Brain pericyte (primary cell): ENCODE results near the gene IFT80.
"Not testable (repeated sequence)": the region's sequence is repeated elsewhere in the genome, so short reads cannot be mapped to it uniquely, and the experiment has no call there.

ENCODE experiments used
- DNase-seq: peaks from one replicate; pipeline ENCODE4 v3.0.0-alpha.2; 2012; ENCODE audit warnings: low read depth, low spot score

IFT80 gene

DNA sequence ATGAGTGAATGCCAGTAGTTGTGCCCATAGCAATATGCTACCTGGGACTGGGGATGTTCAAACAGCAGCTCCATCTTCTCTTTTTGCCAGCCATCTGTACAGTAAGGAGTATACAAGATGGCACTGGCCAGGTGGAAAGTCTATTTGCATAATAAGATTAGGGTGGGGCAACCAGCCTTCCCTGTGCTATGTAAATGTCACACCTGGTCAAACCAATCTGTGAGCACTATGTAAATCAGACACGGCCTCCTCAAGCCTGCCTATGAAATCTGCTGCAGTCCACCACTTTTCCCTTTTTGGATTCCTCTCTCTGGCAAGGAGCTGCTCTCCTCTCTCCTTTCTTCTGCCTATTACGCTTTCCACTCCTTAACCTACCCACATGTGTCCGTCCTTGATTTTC, 120.8 kb downstream of the IFT80 start:
- no peak for DNase-seq

DNA sequence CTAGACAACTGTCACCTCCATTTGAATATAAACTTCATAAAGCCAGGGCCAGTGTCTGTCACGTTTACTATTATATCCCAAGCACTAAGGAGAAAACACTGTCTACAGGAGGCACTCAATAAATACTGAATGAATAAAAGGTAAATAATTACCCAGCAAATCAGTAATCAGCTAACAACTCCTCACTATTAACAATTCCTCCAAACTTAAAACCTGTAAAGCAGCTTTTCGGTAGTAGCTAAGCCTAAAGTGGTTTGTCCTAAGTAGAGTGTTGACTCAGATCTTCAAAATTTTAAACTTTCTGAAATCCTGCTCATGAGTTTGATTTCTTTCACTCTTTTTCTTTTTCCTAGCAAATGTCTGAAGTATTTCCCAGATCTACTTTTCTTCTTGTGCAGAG, 133.9 kb downstream of the IFT80 start:
- DNase-seq, result no peak

DNA sequence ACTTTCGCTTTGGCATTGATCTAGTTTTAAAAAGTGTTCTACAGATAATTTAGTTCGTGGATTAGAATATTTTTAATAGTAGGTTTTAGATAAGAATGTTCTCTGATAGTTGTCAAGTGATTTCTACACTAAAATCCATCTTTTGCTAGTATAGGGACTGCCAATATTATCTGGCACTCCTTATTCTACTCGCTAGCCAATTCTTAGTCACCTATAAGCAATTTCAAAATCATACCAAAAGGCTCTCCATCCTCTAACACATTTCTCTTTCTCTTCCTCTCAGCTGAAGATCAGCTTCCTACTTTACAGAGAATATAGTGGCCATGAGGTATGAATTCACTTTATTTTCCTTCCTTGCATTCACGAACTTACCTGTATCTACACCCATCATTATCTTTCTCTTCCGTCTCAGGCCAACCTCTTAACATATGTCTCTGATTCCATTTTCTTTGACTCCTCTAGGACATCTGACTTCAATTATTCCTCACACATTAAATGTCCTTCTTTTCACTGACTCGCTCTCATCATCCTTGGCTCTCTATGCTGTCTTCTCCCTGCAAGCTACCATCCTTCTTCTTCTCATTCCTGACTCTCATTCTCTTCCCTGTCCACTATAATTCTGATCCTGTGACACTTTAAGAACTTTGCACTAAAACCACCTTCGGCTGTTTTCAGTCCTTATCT, 138.3 kb downstream of the IFT80 start:
- DNase-seq, result no peak

DNA sequence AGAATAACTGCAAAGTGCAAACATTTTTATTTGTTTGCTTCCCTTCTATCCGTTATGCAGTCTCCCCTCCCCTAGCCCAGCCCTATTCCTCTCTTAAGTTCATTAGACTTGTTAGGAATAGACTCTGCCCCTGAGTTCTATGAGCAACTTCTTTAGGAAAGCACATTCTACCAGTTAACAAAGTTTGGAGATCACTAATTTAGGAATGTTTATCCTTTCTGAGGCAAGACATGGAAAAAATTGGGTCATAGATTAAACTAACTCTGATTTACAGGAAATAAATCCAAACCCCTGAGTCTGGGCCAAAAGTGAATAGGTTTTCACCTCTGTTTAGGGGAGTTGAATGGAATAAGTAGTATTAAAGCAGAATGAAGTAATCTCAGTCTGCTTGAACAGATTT, 139.4 kb downstream of the IFT80 start:
- no peak for DNase-seq

DNA sequence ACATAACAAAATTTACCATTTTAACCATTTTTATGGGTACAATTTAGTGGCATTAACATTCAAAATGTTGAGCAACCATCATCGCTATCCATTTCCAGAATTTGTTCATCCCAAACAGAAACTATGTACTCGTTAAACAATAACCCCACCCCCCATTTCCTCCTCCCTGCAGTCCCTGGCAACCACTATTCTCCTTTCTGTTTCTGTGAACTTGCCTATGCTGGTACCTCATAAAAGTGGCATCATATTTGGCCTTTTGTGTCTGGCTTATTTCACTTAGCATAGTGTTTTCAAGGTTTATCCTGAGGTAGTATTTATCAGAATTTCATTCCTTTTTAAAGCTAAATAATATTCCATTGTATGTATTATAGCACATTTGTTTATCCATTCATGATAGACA, 141.4 kb downstream of the IFT80 start:
- DNase-seq, result no peak

DNA sequence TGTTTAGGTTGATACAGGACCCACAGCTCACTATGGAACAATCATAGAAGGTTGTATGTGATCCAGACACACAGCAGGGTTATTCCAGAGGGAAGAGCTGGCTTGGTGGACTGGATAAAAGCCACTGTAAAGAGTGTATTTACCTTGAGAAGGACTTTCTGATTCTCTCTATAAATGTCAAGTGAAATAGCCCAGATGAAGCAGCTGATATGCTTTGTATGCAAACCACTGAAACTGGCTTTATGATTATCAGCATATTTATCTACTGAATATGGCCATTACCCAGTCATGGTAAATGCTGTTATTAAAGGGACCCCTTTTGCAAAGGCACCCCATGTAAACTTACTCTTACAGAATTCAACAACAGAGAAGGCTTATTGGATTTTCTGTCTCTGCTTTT, 145.7 kb downstream of the IFT80 start:
- DNase-seq, result no peak

DNA sequence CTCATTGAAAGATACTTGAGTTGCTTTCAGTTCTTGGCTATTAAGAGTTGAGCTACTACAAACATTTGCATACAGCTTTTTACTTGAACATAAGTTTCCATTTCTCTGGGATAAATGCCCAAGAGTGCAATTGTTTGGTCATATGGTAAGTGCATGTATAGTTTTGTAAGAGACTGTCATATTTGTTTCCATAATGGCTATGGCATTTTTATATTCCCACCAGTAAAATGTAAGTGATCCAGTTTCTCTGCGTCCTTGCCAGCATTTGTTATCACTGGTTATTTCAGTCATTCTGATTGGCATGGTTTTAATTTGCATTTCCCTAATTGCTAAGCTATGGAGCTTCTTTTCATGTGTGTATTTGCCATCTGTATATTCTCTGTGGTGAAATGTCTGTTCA, 151.3 kb downstream of the IFT80 start:
- DNase-seq, result no peak

DNA sequence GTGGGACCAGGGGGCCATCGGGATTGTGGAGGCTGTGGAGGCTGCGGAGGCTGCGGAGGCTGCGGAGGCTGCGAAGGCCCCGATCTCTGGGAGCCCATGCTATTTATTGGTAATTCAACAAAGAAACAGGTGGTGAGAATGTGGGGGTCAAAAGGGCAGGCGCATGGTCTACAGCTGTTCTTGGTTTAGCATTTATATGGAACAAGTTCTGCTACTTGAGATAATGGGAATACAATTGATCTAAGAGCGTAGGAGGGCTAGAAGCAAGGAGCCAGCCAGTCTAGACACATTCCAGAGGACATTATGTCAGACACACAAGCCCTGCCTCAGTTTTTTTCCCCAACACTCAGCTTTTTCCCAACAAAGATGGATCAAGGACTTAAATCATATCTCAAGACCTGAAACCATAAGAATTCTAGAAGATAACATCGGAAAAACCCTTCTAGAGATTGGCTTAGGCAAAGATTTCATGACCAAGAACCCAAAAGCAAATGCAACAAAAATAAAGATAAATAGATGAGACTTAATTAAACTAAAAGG, 153.7 kb downstream of the IFT80 start:
- no peak for DNase-seq

DNA sequence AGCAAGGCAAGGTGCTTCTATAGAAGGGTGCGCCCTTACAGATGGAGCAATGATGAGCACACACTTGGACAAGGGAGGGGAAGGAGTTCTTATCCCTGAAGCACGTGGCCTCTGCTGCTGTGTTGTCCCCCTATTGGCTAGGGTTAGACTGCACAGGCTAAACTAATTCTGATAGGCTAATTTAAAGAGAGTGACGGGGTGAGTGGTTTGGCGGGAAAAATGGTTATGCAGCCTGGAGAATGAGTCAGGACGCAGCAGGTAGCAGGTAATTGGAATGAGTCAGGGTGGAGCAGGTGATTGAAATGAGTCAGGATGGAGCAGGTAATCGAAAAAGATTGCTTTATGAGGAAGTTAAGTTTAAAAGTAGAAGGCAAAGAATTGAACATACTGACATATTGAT, 158.3 kb downstream of the IFT80 start:
- not testable (repeated sequence) for DNase-seq

DNA sequence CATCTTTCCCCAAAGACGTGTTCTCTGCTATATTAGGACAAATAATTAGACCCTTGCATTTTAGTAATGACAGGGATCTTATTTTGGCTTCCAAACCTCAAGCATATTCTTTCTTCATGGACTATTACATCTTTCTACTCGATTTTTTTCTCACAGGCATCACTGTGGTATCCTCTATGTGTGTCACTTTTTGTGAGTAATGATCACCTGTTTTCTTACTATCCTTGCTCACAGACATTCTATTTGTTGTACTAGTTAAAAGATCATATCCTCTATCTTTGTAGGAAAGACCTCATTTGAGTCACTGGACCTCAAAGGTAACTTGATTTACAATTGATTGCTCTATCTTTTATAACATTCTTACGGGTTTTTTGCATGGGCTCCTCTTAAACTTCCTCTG, 167.0 kb downstream of the IFT80 start:
- no peak for DNase-seq

DNA sequence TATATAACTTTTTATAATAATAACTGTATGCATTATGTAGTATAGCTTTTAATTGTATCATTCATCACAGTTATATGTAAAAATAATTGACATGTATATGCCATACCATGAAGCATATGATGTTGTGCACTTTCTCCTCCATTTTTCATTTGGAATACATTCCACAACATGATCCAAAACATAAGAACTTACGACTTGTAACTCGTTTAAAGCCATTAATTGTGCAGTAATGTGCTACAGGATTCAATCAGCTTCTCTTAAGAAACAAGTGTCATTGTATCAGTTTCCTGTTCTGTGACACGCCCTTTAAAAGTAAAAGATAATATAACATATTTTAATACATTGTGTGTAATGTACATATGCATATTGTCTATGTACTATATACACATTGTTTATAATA, 171.6 kb downstream of the IFT80 start:
- no peak for DNase-seq

DNA sequence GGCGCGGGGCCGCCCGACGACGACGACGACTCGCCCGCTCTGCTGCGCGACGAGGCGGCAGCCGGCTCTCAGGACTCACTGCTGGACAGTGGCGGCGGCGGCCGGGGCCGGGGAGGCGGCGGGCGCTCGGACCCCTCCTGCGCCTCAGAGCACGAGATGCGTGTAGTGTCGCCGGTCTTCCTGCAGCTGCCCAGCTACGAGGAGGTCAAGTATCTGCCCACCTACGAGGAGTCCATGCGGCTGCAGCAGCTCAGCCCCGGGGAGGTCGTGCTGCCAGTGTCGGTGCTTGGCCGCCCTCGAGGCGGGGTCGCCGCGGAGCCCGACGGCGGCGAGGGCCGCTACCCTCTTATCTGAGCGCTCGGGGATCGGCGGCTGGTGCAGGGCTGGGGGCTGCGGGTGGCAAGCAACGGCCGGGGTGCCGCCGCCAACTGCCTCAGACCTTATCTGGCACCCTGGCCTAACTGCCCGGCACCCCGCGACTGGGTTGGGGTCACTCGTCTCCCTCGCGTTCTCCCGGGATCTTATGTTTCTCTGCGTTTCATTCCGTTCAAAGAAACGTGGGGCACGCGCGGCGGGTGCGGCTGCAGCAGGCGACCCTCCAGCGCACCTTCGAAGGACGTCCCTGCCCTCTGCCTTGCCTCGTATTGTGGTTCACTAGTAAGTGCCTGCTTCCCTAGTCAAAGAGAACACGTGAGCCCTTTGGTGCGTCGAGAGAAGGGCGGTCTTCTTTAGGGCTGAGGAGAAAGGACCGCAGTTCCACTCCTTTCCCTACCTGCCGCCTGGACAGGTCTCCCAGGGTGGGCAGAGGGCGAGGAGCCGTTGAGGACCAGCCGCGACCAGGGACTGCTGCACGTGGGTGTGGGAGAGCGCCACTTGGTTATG, 172.8 kb downstream of the IFT80 start:
- DNase-seq, result no peak

DNA sequence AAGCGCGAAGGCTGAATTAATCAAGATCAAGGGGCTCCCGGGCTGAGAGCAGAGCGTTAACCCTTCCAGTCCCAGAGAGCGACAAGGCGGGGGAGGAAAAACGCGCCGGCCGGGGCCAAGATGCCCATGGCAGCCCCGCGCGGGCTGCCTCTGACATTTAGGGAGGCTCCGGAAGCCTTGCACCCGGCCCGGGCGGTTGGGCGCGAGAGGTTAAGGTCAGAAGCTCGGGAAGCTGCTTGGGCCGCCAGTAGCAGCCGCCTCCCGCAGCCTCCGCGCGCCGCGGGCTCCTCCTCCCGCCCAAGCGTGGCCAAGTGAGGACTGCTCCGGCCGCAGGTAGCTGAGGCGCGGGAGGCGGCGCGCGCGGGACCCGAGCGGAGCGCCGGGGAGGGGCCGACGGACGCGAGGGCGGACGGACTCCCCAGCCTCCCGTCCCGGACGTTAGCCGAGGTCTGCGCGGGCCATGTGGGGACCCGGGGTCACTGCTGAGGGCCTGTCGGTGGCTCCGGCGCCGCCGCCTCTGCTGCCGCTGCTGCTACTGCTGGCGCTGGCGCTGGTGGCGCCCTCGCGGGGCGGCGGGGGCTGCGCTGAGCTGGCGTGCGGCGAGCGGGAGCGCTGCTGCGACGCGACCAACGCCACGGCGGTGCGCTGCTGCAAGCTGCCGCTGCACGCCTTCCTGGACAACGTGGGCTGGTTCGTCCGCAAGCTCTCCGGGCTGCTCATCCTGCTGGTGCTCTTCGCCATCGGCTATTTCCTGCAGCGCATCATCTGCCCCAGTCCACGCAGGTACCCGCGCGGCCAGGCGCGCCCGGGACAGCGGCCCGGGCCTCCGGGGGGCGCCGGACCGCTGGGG, 173.6 kb downstream of the IFT80 start, which contains the start of gene C3orf80:
Gene C3orf80 (plus strand): TSS at position 247 of the 850 bp plus-strand sequence. CDS start 214 bp downstream, at position 461.
- no peak for DNase-seq

DNA sequence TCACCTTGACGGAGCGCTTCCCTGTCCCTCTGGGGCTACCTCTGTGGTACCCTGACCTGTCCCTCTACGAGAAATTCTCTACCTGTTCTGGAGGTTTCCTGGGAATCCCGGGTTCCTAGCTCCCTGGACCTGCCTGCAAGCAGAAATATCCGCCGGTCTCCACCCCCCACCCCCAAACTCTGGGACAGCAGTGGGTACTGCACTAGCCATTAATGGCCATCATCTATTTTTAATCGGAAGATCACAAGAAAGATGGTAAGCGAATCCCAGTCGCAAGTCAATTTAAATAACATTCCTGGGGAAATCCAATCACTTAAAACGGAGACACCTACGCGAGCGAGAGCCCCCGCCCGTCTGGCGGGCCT, 174.2 kb downstream of the IFT80 start:
- no peak for DNase-seq

DNA sequence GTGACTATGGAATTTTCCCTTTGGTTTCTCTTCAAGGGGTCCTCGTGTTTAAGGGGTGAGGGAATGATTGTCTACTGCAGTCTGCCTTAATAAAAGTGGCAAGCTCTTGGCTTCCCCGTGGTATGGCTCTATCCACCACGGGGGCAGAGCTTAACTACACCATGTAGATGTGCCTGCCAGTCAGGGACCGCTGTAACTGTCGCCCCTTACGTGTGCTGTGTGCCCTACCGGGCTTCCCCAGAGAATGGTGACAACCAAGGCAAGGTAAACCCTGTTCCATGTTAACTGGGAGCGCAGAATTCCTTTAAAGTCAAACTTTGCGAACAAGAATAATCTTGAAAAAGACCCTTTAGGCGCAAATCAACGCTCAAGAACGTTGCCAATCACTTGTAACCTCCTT, 174.8 kb downstream of the IFT80 start:
- DNase-seq, result no peak

DNA sequence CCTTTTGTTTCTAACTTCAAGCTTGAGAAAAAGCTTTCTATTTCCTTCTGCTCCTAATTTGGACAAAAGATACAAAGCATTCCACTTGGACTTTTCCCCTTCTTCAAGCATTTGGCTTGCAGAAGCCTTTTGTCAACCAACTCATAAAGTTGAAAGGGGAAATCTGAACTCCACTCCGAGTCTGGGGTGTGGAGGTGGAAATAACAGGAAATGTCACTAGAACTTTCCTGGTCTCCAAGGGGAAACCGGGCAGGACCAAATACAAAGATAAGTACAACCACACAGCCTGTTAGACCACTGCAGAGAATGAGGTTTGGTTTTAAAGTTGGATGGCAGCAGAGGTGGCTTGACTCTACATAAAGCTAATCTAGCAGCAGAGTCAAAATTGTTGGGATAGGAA, 178.0 kb downstream of the IFT80 start:
- DNase-seq, result no peak

DNA sequence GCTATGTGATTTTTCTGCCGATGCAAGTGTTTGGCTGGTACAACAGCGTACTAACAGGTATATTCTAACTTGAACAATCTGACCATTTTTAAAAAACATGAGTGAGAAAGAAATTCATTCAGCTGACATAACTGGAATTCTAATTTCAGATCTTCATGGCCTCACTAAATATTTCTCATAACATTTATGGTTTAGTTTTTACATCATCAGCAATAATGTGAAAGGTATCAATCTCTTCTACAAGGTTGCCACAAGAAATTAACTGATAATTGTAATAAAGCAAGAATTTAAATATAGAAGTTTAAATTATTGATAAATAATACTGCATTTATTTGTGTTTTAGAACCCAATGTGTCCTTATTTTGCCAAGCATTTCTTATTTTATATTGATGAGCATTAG, 179.0 kb downstream of the IFT80 start:
- no peak for DNase-seq

DNA sequence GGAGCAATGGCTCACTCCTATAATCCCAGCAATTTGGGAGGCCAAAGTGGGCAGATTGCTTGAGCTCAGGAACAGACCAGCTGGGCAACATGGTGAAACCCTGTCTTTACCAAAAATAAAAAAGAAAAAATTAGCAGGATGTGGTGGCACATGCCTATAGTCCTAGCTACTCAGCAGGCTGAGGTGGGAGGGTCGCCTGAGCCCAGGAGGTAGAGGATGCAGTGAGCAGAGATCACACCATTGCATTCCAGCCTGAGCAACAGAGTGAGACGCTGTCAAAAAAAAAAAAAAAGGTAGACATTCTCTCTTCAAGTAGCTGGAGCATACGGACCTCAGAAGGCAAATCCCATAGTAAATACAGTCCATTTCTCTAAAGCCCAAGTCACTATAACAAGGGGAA, 180.9 kb downstream of the IFT80 start:
- DNase-seq, result no peak

DNA sequence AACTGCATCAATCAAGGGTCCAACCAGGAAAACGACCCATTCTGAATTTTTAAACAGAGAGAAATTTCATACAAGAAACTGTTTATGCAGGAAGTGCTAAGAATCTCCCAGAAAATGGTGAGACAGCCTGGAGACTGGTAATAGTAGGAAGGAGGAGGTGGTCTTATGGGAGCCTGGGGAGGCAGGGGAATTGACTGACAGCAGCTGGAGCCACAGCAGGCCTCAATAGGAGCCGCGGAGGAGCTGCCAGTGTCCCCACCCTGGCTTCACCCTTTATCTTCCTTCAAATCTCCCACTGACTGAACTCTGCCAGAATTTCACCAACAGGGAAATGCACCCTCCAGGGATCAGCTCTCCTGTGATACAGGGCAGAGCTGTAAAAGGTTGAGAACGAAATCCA, 181.3 kb downstream of the IFT80 start:
- no peak for DNase-seq

DNA sequence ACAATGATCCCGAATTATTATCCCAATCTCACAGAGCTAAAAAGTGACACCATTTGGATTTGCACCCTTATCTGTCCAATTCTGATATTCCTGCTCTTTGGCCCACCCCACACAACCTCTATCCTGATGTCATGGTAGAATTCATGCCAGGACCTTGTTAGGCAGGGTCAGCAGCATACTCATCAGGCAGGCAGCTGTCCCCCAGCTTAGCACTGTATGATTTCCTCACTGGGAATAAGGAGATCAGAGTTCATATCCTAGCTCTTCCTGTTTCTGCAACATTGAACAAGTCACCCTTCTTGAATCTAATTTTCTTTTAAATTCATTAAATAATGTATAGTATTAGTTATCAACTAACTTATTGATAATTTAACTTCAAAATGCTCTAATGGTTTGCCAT, 185.8 kb downstream of the IFT80 start:
- DNase-seq, result no peak

DNA sequence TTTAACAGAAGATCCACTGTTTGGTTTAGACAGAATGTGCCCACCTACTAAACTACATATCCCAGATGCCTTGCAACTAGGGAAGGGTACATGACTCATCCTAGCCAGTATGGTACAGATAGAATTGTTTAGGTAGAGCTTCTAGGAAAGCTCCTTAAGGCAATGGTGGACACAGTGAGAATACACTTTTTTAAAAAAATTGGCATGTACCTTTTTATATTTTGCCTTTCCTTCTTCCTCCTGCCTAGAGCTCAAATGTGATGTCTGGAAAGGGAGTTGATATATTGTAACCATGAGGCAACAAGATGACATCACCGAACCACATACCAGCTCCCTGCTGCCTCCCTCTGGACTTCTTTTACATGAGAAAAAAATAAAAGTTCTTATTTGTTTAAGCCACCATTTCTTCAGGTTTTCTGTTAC, 188.2 kb downstream of the IFT80 start:
- DNase-seq, result no peak

DNA sequence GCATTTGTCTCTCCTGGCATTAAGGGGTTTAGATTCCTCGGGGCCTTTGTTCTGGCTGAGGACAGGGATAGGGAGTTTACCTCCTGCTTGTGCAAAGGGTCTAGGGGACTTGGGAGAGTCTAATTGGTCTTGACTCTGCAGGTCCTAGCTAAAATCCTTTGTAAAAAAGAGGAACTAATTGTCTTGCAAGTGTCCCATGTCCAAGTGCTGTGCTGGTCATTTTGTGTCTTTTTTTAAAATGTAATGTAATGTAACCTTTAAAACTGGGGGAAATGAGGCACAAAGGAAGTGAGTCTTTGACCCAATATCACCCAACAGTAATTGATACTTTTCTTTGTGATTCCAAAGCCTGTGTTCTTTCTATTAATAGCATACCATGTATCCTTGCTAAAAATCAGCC, 188.7 kb downstream of the IFT80 start:
- DNase-seq, result no peak
